ENCODE measurements around the gene RBM20.
"Not testable (repeated sequence)": the region's sequence is repeated elsewhere in the genome, so short reads cannot be mapped to it uniquely, and the experiment has no call there.

The RBM20 gene

GRCh38 chr10:110867011-110867806 lies 223.1 kb downstream of the RBM20 start:
- H3K36me3 ChIP-seq (ENCODE audit: insufficient read depth, low read length); H3K9me3 ChIP-seq (ENCODE audit: low read length); H3K4me3 ChIP-seq (ENCODE audit: low read depth in 1 of 2, low read length in 2 of 2); H3K9ac ChIP-seq (ENCODE audit: low read length); H3K27me3 ChIP-seq (ENCODE audit: control insufficient read depth in 1 of 2, insufficient read depth in 2 of 2, low read length in 2 of 2): not testable (repeated sequence)
- Histone ChIP-seq H3K4me1 (ENCODE audit: insufficient read depth, low read length) (peaks cover 27% of the 10 kb centered on the region), H3K27ac (ENCODE audit: low read depth, low read length) (peak overlapping the region; percentile 7)

- Histone ChIP-seq H3K4me3 (ENCODE audit: low read depth in 1 of 2, low read length in 2 of 2) (no peak overlapping the region), H3K27ac (ENCODE audit: low read depth, low read length) (no peak overlapping the region), H3K36me3 (ENCODE audit: insufficient read depth, low read length) (no peaks in the 10 kb centered on the region), H3K9ac (ENCODE audit: low read length) (no peak overlapping the region), H3K9me3 (ENCODE audit: low read length) (no peaks in the 10 kb centered on the region), H3K27me3 (ENCODE audit: control insufficient read depth in 1 of 2, insufficient read depth in 2 of 2, low read length in 2 of 2) (no peaks in the 10 kb centered on the region), H3K4me1 (ENCODE audit: insufficient read depth, low read length) (peaks cover 27% of the 10 kb centered on the region)
These were observed 223.8 kb downstream of the RBM20 start for GRCh38 chr10:110867807-110868465.

GRCh38 chr10:110868981-110869380 lies 224.8 kb downstream of the RBM20 start:
- Histone ChIP-seq H3K27me3 (ENCODE audit: control insufficient read depth in 1 of 2, insufficient read depth in 2 of 2, low read length in 2 of 2) (no peaks in the 10 kb centered on the region), H3K9ac (ENCODE audit: low read length) (no peak overlapping the region), H3K4me1 (ENCODE audit: insufficient read depth, low read length) (peaks cover 27% of the 10 kb centered on the region), H3K9me3 (ENCODE audit: low read length) (no peaks in the 10 kb centered on the region), H3K36me3 (ENCODE audit: insufficient read depth, low read length) (no peaks in the 10 kb centered on the region), H3K27ac (ENCODE audit: low read depth, low read length) (no peak overlapping the region), H3K4me3 (ENCODE audit: low read depth in 1 of 2, low read length in 2 of 2) (no peak overlapping the region)

- no peaks in the 10 kb centered on the region for H3K9me3 ChIP-seq (ENCODE audit: low read length)
- H3K4me3 ChIP-seq (ENCODE audit: low read depth in 1 of 2, low read length in 2 of 2): peak overlapping the region; percentile 49 to 53
- H3K27ac ChIP-seq (ENCODE audit: low read depth, low read length): peak overlapping the region; percentile 99
- peaks cover 17% of the 10 kb centered on the region for H3K4me1 ChIP-seq (ENCODE audit: insufficient read depth, low read length)
- peak overlapping the region; percentile 34 for H3K9ac ChIP-seq (ENCODE audit: low read length)
- H3K27me3 ChIP-seq (ENCODE audit: control insufficient read depth in 1 of 2, insufficient read depth in 2 of 2, low read length in 2 of 2): no peaks in the 10 kb centered on the region
- H3K36me3 ChIP-seq (ENCODE audit: insufficient read depth, low read length): no peaks in the 10 kb centered on the region
These were observed 226.7 kb downstream of the RBM20 start for GRCh38 chr10:110870823-110871297.

GRCh38 chr10:110871298-110872084 lies 227.4 kb downstream of the RBM20 start, which contains the start of gene PDCD4:
Gene PDCD4, plus strand, starts transcription at chr10:110871928. Its CDS starts 4,100 bp downstream, at chr10:110876028.
- H3K27ac ChIP-seq (ENCODE audit: low read depth, low read length): peak within 1 kb of the TSS; percentile 99
- H3K27me3 ChIP-seq (ENCODE audit: control insufficient read depth in 1 of 2, insufficient read depth in 2 of 2, low read length in 2 of 2): no peaks in the 10 kb centered on the region
- no peaks in the 10 kb centered on the region for H3K36me3 ChIP-seq (ENCODE audit: insufficient read depth, low read length)
- peaks cover 12% of the 10 kb centered on the region for H3K4me1 ChIP-seq (ENCODE audit: insufficient read depth, low read length)
- H3K9me3 ChIP-seq (ENCODE audit: low read length): no peaks in the 10 kb centered on the region
- H3K9ac ChIP-seq (ENCODE audit: low read length): peak within 1 kb of the TSS; percentile 72
- peak within 1 kb of the TSS; percentile 49 to 93 for H3K4me3 ChIP-seq (ENCODE audit: low read depth in 1 of 2, low read length in 2 of 2)

DNA sequence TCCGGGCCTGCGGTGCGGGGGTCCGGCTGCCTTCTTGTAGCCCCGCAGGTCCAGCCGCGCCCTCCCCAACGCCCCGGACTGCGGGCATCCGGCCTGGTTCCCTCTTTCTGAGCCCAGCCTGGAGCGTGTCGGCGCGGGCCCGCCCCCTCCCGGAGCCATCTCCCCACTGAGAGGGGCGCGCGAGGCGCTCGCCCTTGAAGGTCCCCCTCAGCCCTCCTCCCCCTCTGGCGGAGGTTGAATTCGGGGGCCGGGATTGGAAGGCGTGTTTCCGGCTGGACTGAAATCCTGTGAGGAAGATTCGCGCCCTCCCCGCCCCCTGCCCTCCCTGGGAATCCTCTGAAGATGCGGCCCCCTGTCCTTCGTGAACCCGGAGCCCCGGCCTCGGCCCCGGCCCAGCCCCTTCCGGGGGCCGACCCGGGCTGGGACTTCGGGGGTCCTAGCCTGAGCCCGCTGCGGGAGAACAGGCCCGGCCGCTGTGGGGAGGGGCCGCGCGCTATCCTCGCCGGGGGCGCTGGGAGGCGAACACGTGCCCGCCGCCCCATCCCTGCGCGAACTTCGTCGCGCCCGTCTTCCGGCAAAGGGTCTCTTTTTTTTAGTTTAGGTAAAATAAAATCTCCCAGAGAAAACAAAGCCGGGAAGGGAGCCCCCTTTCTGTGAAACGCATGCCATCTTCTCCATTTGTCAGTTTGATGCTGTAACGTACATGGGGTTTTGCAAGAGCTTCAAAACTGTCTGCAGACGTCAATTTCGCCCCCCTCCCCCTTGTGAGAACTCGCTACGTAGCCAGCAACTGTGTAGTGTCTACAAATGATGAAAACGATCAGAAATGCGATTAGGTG lies 228.2 kb downstream of the RBM20 start:
- H3K27me3 ChIP-seq (ENCODE audit: control insufficient read depth in 1 of 2, insufficient read depth in 2 of 2, low read length in 2 of 2): no peaks in the 10 kb centered on the region
- H3K4me3 ChIP-seq (ENCODE audit: low read depth in 1 of 2, low read length in 2 of 2): peak overlapping the region; percentile 49 to 93
- peaks cover 12% of the 10 kb centered on the region for H3K4me1 ChIP-seq (ENCODE audit: insufficient read depth, low read length)
- no peaks in the 10 kb centered on the region for H3K36me3 ChIP-seq (ENCODE audit: insufficient read depth, low read length)
- peak overlapping the region; percentile 99 for H3K27ac ChIP-seq (ENCODE audit: low read depth, low read length)
- no peaks in the 10 kb centered on the region for H3K9me3 ChIP-seq (ENCODE audit: low read length)
- H3K9ac ChIP-seq (ENCODE audit: low read length): peak overlapping the region; percentile 72

DNA sequence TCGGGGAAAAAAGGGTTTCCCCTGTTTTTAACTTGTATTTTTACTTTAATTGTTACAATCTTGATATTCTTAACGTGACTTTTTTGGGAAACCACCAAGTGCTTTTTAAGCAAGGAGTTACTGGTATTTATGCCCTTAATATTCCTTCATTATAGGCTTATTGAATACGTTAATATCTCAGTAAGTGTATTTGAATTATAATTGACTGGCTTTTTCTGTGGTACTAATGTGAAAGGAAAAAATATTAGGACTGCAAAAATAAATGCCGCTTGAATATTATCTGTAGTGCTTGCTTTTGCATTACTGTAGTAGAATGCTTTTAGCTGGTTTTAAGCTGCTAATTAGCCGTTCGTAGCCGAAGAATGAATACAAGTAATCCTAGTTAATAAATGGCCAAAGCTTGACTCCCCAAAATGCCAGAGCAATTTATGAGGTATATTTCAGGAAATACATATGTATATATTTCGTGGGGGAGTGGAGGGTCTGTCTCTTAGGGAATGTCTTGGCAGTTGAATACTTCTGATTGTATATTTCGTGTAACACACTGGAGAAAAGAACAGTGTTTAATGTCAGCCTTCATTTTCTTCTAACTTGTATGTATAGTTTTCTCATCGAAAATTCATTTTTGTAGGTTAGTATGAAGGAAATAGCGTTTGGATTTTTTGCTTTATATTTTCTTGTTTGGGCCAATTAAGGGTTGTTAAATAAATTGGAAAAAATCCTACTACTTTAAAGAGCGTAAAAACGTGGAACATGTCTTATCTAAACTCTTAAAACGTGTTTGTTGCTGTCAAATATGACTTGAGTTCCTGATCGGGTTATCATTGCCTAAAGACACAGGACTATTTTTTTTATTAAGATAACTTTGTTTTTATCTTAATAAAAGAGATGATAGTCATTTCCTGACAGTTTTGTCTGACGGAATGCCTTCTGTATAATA lies 229.1 kb downstream of the RBM20 start:
- Histone ChIP-seq H3K4me3 (ENCODE audit: low read depth in 1 of 2, low read length in 2 of 2) (peak overlapping the region; percentile 49 to 93), H3K9me3 (ENCODE audit: low read length) (no peaks in the 10 kb centered on the region), H3K27ac (ENCODE audit: low read depth, low read length) (peak overlapping the region; percentile 99), H3K4me1 (ENCODE audit: insufficient read depth, low read length) (peaks cover 12% of the 10 kb centered on the region), H3K36me3 (ENCODE audit: insufficient read depth, low read length) (no peaks in the 10 kb centered on the region), H3K9ac (ENCODE audit: low read length) (peak overlapping the region; percentile 72), H3K27me3 (ENCODE audit: control insufficient read depth in 1 of 2, insufficient read depth in 2 of 2, low read length in 2 of 2) (no peaks in the 10 kb centered on the region)

DNA sequence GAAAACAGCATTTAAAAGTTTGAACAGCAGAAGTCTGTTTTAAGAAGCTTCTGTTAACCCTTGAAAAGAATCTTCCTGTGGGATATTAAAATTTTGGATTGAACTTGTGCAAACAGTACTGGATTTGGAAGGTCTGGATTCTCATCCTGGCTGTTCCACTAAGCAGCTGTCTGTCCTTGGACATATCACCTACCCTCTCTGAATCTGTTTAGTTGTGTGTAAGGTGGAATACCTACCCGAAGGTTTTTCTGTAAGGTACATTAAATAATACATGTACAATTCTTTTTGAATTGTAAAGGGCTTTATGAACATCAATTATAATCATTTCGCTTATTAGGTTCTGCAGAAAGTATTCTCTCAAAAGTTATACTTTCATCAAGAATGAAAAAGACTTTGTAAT lies 229.8 kb downstream of the RBM20 start:
- Histone ChIP-seq H3K36me3 (ENCODE audit: insufficient read depth, low read length) (no peaks in the 10 kb centered on the region), H3K4me1 (ENCODE audit: insufficient read depth, low read length) (peaks cover 12% of the 10 kb centered on the region), H3K27me3 (ENCODE audit: control insufficient read depth in 1 of 2, insufficient read depth in 2 of 2, low read length in 2 of 2) (no peaks in the 10 kb centered on the region), H3K4me3 (ENCODE audit: low read depth in 1 of 2, low read length in 2 of 2) (peak overlapping the region; percentile 3 to 49), H3K9ac (ENCODE audit: low read length) (peak overlapping the region; percentile 72), H3K9me3 (ENCODE audit: low read length) (no peaks in the 10 kb centered on the region), H3K27ac (ENCODE audit: low read depth, low read length) (peak overlapping the region; percentile 41)

- Histone ChIP-seq H3K27ac (ENCODE audit: low read depth, low read length) (no peak overlapping the region), H3K36me3 (ENCODE audit: insufficient read depth, low read length) (no peaks in the 10 kb centered on the region), H3K4me1 (ENCODE audit: insufficient read depth, low read length) (peaks cover 21% of the 10 kb centered on the region), H3K9ac (ENCODE audit: low read length) (no peak overlapping the region), H3K9me3 (ENCODE audit: low read length) (no peaks in the 10 kb centered on the region), H3K27me3 (ENCODE audit: control insufficient read depth in 1 of 2, insufficient read depth in 2 of 2, low read length in 2 of 2) (no peaks in the 10 kb centered on the region), H3K4me3 (ENCODE audit: low read depth in 1 of 2, low read length in 2 of 2) (no peak overlapping the region)
These were observed 231.9 kb downstream of the RBM20 start for GRCh38 chr10:110876000-110876399.

GRCh38 chr10:110876788-110877187 lies 232.7 kb downstream of the RBM20 start:
- Histone ChIP-seq H3K27me3 (ENCODE audit: control insufficient read depth in 1 of 2, insufficient read depth in 2 of 2, low read length in 2 of 2) (no peaks in the 10 kb centered on the region), H3K4me3 (ENCODE audit: low read depth in 1 of 2, low read length in 2 of 2) (no peak overlapping the region), H3K27ac (ENCODE audit: low read depth, low read length) (no peak overlapping the region), H3K4me1 (ENCODE audit: insufficient read depth, low read length) (peaks cover 20% of the 10 kb centered on the region), H3K36me3 (ENCODE audit: insufficient read depth, low read length) (no peaks in the 10 kb centered on the region), H3K9me3 (ENCODE audit: low read length) (no peaks in the 10 kb centered on the region), H3K9ac (ENCODE audit: low read length) (no peak overlapping the region)
